ENCODE results near the gene CLCN5. TPM values are rescaled to one million over a fixed set of nuclear protein-coding genes. Genes with fewer than 3 reads are reported as not detected.
A peak's percentile ranks its signal among the peaks of the same experiment; 100 is the strongest.

The CLCN5 gene
- total RNA-seq, 1 experiment from 2014 or later, result 25.9 TPM

- DNase-seq (ENCODE audit: low read depth, low spot score), result peak; percentile 38
- in situ Hi-C loops (cut with HindIII; ENCODE audit: low pct_unique_long_range_greater_than_20kb, low sequenced_read_pairs), result no loop called here
These were observed 2.8 kb upstream of the CLCN5 start for GRCh38 chrX:49919617-49920016.

- DNase-seq (ENCODE audit: low read depth, low spot score), result no peak
- in situ Hi-C loops (cut with HindIII; ENCODE audit: low pct_unique_long_range_greater_than_20kb, low sequenced_read_pairs), result no loop called here
These were observed 1.3 kb upstream of the CLCN5 start for GRCh38 chrX:49921109-49921508.

- no peak for DNase-seq (ENCODE audit: low read depth, low spot score)
- in situ Hi-C loops (cut with HindIII; ENCODE audit: low pct_unique_long_range_greater_than_20kb, low sequenced_read_pairs), result no loop called here
These were observed 2.8 kb downstream of the CLCN5 start for GRCh38 chrX:49925176-49925575.

GRCh38 chrX:49930039-49930438, 7.6 kb downstream of the CLCN5 start:
- in situ Hi-C loops (cut with HindIII; ENCODE audit: low pct_unique_long_range_greater_than_20kb, low sequenced_read_pairs), result no loop called here

GRCh38 chrX:49932791-49933190, 10.4 kb downstream of the CLCN5 start:
- in situ Hi-C loops (cut with HindIII; ENCODE audit: low pct_unique_long_range_greater_than_20kb, low sequenced_read_pairs), result no loop called here
- DNase-seq (ENCODE audit: low read depth, low spot score), result no peak

More at GRCh38 chrX:49930039-49930438, 7.6 kb downstream of the CLCN5 start:
- no peak for DNase-seq (ENCODE audit: low read depth, low spot score)

- no peak for DNase-seq (ENCODE audit: low read depth, low spot score)
- in situ Hi-C loops (cut with HindIII; ENCODE audit: low pct_unique_long_range_greater_than_20kb, low sequenced_read_pairs), result no loop called here
These were observed 11.8 kb downstream of the CLCN5 start for GRCh38 chrX:49934148-49934547.

GRCh38 chrX:49934729-49935128, 12.3 kb downstream of the CLCN5 start:
- in situ Hi-C loops (cut with HindIII; ENCODE audit: low pct_unique_long_range_greater_than_20kb, low sequenced_read_pairs), result no loop called here
- DNase-seq (ENCODE audit: low read depth, low spot score), result no peak

GRCh38 chrX:49947781-49948180, 25.4 kb downstream of the CLCN5 start:
- no peak for DNase-seq (ENCODE audit: low read depth, low spot score)
- in situ Hi-C loops (cut with HindIII; ENCODE audit: low pct_unique_long_range_greater_than_20kb, low sequenced_read_pairs), result no loop called here

GRCh38 chrX:49949961-49950360, 27.6 kb downstream of the CLCN5 start:
- DNase-seq (ENCODE audit: low read depth, low spot score), result no peak
- in situ Hi-C loops (cut with HindIII; ENCODE audit: low pct_unique_long_range_greater_than_20kb, low sequenced_read_pairs), result no loop called here

- in situ Hi-C loops (cut with HindIII; ENCODE audit: low pct_unique_long_range_greater_than_20kb, low sequenced_read_pairs), result no loop called here
- DNase-seq (ENCODE audit: low read depth, low spot score), result no peak
These were observed 29.3 kb downstream of the CLCN5 start for GRCh38 chrX:49951524-49952193.

GRCh38 chrX:49956313-49956712, 33.9 kb downstream of the CLCN5 start:
- no peak for DNase-seq (ENCODE audit: low read depth, low spot score)
- in situ Hi-C loops (cut with HindIII; ENCODE audit: low pct_unique_long_range_greater_than_20kb, low sequenced_read_pairs), result no loop called here

GRCh38 chrX:49958727-49959485, 36.5 kb downstream of the CLCN5 start:
- DNase-seq (ENCODE audit: low read depth, low spot score), result no peak
- in situ Hi-C loops (cut with HindIII; ENCODE audit: low pct_unique_long_range_greater_than_20kb, low sequenced_read_pairs), result no loop called here

GRCh38 chrX:49959602-49960001, 37.2 kb downstream of the CLCN5 start:
- in situ Hi-C loops (cut with HindIII; ENCODE audit: low pct_unique_long_range_greater_than_20kb, low sequenced_read_pairs), result no loop called here
- no peak for DNase-seq (ENCODE audit: low read depth, low spot score)

GRCh38 chrX:49960061-49960460, 37.7 kb downstream of the CLCN5 start:
- no peak for DNase-seq (ENCODE audit: low read depth, low spot score)
- in situ Hi-C loops (cut with HindIII; ENCODE audit: low pct_unique_long_range_greater_than_20kb, low sequenced_read_pairs), result no loop called here

GRCh38 chrX:49970674-49971073, 48.3 kb downstream of the CLCN5 start:
- in situ Hi-C loops (cut with HindIII; ENCODE audit: low pct_unique_long_range_greater_than_20kb, low sequenced_read_pairs), result no loop called here

GRCh38 chrX:49972328-49972860, 50.0 kb downstream of the CLCN5 start:
- DNase-seq (ENCODE audit: low read depth, low spot score), result no peak
- in situ Hi-C loops (cut with HindIII; ENCODE audit: low pct_unique_long_range_greater_than_20kb, low sequenced_read_pairs), result no loop called here

More at GRCh38 chrX:49970674-49971073, 48.3 kb downstream of the CLCN5 start:
- DNase-seq (ENCODE audit: low read depth, low spot score), result no peak

- in situ Hi-C loops (cut with HindIII; ENCODE audit: low pct_unique_long_range_greater_than_20kb, low sequenced_read_pairs), result no loop called here
- DNase-seq (ENCODE audit: low read depth, low spot score), result no peak
These were observed 54.3 kb downstream of the CLCN5 start for GRCh38 chrX:49976682-49977197.

GRCh38 chrX:49977319-49978090, 55.1 kb downstream of the CLCN5 start:
- DNase-seq (ENCODE audit: low read depth, low spot score), result no peak
- in situ Hi-C loops (cut with HindIII; ENCODE audit: low pct_unique_long_range_greater_than_20kb, low sequenced_read_pairs), result no loop called here
